HL-60 (cell line): ENCODE results near the gene NLRX1.

ENCODE experiments used
- CTCF ChIP-seq: IDR thresholded peaks from one replicate; pipeline ENCODE4 v1.5.1; 2011; ENCODE audit warnings: low read length, control low read depth, inconsistent platforms; ENCODE audit not compliant: insufficient read depth
- GABPA ChIP-seq: IDR thresholded peaks from 2 replicates; pipeline ENCODE4 v1.6.1; 2012; ENCODE audit warnings: low read depth
- POLR2AphosphoS5 ChIP-seq: IDR thresholded peaks from 2 replicates; pipeline ENCODE4 v1.6.1; 2012; ENCODE audit warnings: low read depth
- REST ChIP-seq: IDR thresholded peaks from 2 replicates; pipeline ENCODE4 v1.6.1; 2012; ENCODE audit warnings: low read depth; ENCODE audit not compliant: insufficient replicate concordance
- SPI1 ChIP-seq: IDR thresholded peaks from 2 replicates; pipeline ENCODE4 v1.6.1; 2012; ENCODE audit warnings: low read depth, mild to moderate bottlenecking, borderline replicate concordance

- TF ChIP-seq POLR2AphosphoS5 (no peak), CTCF (no peak), REST (no peak), GABPA (no peak), SPI1 (no peak)
These were observed 40.7 kb downstream of the NLRX1 start for GRCh38 chr11:119209186-119209585.
